Measurements from ENCODE around the gene TMEM178B. TPM values are rescaled to one million over a fixed set of nuclear protein-coding genes. Genes with fewer than 3 reads are reported as not detected.

TMEM178B gene
- polyA plus RNA-seq, 1 donor from 2014 or later, result 40.7 TPM

DNA sequence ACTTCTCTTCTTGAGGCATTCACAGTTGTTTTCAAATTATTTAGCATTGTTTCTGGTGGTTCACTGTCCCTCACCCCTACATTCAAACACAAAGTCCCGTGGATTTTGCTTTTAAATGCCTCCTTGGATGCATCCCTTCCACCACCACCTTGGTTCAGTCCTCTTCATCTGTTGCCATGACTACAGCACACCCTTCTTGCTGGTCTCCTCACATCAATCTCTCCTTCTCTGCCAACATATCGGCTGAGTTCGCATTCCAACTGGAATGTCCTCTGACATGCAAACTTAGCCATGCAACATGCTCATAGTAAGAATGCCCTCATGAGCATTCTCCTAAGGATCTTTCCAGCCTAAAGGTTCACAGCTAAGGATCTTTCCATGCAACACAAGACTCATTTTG, 279.1 kb downstream of the TMEM178B start:
- no peak overlapping the region for H2AFZ ChIP-seq (ENCODE audit: low read depth, low read length)
- H3K27me3 ChIP-seq (ENCODE audit: insufficient read depth, low read depth, low read length), result no peaks in the 10 kb centered on the region
- no peak overlapping the region for H3K27ac ChIP-seq (ENCODE audit: low read length)
- no peaks in the 10 kb centered on the region for H3K9me3 ChIP-seq (ENCODE audit: low read length)
- no peak overlapping the region for H3K9ac ChIP-seq (ENCODE audit: low read length)
- peaks cover 12% of the 10 kb centered on the region for H3K79me2 ChIP-seq (replicated peaks; ENCODE audit: insufficient read depth, low read length)
- peak overlapping the region; percentile 17 for H3K4me3 ChIP-seq (ENCODE audit: low read length)
- H4K20me1 ChIP-seq (ENCODE audit: insufficient read depth), result no peaks in the 10 kb centered on the region
- no peaks in the 10 kb centered on the region for H3K36me3 ChIP-seq (ENCODE audit: insufficient read depth, low read length)
- TF ChIP-seq TAF1 (IDR thresholded peaks at IDR 0.05; ENCODE audit: low read depth), result no peak
- no peak for TF ChIP-seq POLR2AphosphoS5 (IDR thresholded peaks at IDR 0.05)
- no peak for TF ChIP-seq EZH2 (IDR thresholded peaks at IDR 0.05; ENCODE audit: borderline replicate concordance, insufficient read depth, low read length, poor library complexity, severe bottlenecking)
- TF ChIP-seq EP300 (conservative IDR thresholded peaks at IDR 0.05; ENCODE audit: poor library complexity, severe bottlenecking), result no peak
- no peak for TF ChIP-seq REST (IDR thresholded peaks at IDR 0.05; ENCODE audit: borderline replicate concordance)
- TF ChIP-seq, protein P1, sequence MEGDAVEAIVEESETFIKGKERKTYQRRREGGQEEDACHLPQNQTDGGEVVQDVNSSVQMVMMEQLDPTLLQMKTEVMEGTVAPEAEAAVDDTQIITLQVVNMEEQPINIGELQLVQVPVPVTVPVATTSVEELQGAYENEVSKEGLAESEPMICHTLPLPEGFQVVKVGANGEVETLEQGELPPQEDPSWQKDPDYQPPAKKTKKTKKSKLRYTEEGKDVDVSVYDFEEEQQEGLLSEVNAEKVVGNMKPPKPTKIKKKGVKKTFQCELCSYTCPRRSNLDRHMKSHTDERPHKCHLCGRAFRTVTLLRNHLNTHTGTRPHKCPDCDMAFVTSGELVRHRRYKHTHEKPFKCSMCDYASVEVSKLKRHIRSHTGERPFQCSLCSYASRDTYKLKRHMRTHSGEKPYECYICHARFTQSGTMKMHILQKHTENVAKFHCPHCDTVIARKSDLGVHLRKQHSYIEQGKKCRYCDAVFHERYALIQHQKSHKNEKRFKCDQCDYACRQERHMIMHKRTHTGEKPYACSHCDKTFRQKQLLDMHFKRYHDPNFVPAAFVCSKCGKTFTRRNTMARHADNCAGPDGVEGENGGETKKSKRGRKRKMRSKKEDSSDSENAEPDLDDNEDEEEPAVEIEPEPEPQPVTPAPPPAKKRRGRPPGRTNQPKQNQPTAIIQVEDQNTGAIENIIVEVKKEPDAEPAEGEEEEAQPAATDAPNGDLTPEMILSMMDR (IDR thresholded peaks at IDR 0.05; ENCODE audit: poor library complexity, severe bottlenecking), result no peak
- TF ChIP-seq MXI1 (conservative IDR thresholded peaks at IDR 0.05; ENCODE audit: poor library complexity, severe bottlenecking), result no peak
- no peak for TF ChIP-seq RAD21 (conservative IDR thresholded peaks at IDR 0.05)
- no peak for TF ChIP-seq SMC3 (conservative IDR thresholded peaks at IDR 0.05; ENCODE audit: poor library complexity)
- no peaks in the 10 kb centered on the region for H3F3A ChIP-seq (ENCODE audit: insufficient read depth, low read length, poor library complexity, severe bottlenecking)
- no peaks in the 10 kb centered on the region for H3K9me2 ChIP-seq (ENCODE audit: insufficient read depth, low read length)
- no peak overlapping the region for H3K4me2 ChIP-seq (ENCODE audit: low read length)

- Histone ChIP-seq H3K36me3 (ENCODE audit: insufficient read depth, low read length) (no peaks in the 10 kb centered on the region), H3K4me2 (ENCODE audit: low read length) (no peak overlapping the region), H3K27ac (ENCODE audit: low read length) (no peak overlapping the region)
These were observed 280.4 kb downstream of the TMEM178B start for GRCh38 chr7:141354251-141354650.

More at GRCh38 chr7:141354251-141354650, 280.4 kb downstream of the TMEM178B start:
- Histone ChIP-seq H3F3A (ENCODE audit: insufficient read depth, low read length, poor library complexity, severe bottlenecking) (no peaks in the 10 kb centered on the region), H3K27me3 (ENCODE audit: insufficient read depth, low read depth, low read length) (no peaks in the 10 kb centered on the region), H3K79me2 (replicated peaks; ENCODE audit: insufficient read depth, low read length) (peaks cover 18% of the 10 kb centered on the region), H4K20me1 (ENCODE audit: insufficient read depth) (no peaks in the 10 kb centered on the region), H3K9me2 (ENCODE audit: insufficient read depth, low read length) (no peaks in the 10 kb centered on the region), H2AFZ (ENCODE audit: low read depth, low read length) (no peak overlapping the region), H3K9me3 (ENCODE audit: low read length) (no peaks in the 10 kb centered on the region), H3K4me3 (ENCODE audit: low read length) (no peak overlapping the region), H3K9ac (ENCODE audit: low read length) (no peak overlapping the region)
- TF ChIP-seq MXI1 (conservative IDR thresholded peaks at IDR 0.05; ENCODE audit: poor library complexity, severe bottlenecking) (no peak), RAD21 (conservative IDR thresholded peaks at IDR 0.05) (no peak), EZH2 (IDR thresholded peaks at IDR 0.05; ENCODE audit: borderline replicate concordance, insufficient read depth, low read length, poor library complexity, severe bottlenecking) (no peak), TAF1 (IDR thresholded peaks at IDR 0.05; ENCODE audit: low read depth) (no peak), SMC3 (conservative IDR thresholded peaks at IDR 0.05; ENCODE audit: poor library complexity) (no peak), EP300 (conservative IDR thresholded peaks at IDR 0.05; ENCODE audit: poor library complexity, severe bottlenecking) (no peak), POLR2AphosphoS5 (IDR thresholded peaks at IDR 0.05) (no peak), REST (IDR thresholded peaks at IDR 0.05; ENCODE audit: borderline replicate concordance) (no peak)
- TF ChIP-seq, protein P1 (IDR thresholded peaks at IDR 0.05; ENCODE audit: poor library complexity, severe bottlenecking), result no peak

Data from neural cell (in vitro differentiated cells).